ENCODE measurements around the gene KRT33A. TPM values are rescaled to one million over a fixed set of nuclear protein-coding genes. Genes with fewer than 3 reads are reported as not detected.

Gene KRT33A
- total RNA-seq, 1 donor from 2014 or later = not detected

DNA sequence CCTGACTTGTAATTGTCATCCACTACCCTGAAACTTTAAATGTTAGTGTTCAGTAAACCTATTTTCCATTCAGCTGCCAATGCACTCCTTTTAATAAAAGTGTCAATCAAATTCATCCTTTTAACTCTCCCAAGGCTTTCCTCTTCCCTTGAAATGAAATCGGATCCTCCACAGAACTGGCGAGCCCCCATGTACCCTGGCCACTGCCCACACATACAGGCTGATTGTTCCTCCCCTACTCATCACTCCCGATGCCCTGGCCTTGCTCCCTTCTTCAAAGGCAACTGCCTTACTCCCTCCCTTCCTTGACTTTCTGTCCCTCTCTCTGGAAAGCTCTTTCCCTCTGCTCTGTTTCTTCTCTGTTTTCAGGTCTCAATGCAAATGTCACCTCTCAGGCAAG, 7.6 kb downstream of the KRT33A start:
- Histone ChIP-seq H3K36me3 (no peaks in the 10 kb centered on the region), H3K4me1 (peaks cover 25% of the 10 kb centered on the region), H3K27ac (no peak overlapping the region), H3K4me3 (no peak overlapping the region), H3K27me3 (ENCODE audit: low read depth) (no peaks in the 10 kb centered on the region), H3K9me3 (no peaks in the 10 kb centered on the region)
- intact Hi-C loops (cut with DNase I) = no loop called here
- ATAC-seq (no peak), DNase-seq (no peak)
- TF ChIP-seq, protein P1, sequence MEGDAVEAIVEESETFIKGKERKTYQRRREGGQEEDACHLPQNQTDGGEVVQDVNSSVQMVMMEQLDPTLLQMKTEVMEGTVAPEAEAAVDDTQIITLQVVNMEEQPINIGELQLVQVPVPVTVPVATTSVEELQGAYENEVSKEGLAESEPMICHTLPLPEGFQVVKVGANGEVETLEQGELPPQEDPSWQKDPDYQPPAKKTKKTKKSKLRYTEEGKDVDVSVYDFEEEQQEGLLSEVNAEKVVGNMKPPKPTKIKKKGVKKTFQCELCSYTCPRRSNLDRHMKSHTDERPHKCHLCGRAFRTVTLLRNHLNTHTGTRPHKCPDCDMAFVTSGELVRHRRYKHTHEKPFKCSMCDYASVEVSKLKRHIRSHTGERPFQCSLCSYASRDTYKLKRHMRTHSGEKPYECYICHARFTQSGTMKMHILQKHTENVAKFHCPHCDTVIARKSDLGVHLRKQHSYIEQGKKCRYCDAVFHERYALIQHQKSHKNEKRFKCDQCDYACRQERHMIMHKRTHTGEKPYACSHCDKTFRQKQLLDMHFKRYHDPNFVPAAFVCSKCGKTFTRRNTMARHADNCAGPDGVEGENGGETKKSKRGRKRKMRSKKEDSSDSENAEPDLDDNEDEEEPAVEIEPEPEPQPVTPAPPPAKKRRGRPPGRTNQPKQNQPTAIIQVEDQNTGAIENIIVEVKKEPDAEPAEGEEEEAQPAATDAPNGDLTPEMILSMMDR (IDR thresholded peaks at IDR 0.05) = no peak

DNA sequence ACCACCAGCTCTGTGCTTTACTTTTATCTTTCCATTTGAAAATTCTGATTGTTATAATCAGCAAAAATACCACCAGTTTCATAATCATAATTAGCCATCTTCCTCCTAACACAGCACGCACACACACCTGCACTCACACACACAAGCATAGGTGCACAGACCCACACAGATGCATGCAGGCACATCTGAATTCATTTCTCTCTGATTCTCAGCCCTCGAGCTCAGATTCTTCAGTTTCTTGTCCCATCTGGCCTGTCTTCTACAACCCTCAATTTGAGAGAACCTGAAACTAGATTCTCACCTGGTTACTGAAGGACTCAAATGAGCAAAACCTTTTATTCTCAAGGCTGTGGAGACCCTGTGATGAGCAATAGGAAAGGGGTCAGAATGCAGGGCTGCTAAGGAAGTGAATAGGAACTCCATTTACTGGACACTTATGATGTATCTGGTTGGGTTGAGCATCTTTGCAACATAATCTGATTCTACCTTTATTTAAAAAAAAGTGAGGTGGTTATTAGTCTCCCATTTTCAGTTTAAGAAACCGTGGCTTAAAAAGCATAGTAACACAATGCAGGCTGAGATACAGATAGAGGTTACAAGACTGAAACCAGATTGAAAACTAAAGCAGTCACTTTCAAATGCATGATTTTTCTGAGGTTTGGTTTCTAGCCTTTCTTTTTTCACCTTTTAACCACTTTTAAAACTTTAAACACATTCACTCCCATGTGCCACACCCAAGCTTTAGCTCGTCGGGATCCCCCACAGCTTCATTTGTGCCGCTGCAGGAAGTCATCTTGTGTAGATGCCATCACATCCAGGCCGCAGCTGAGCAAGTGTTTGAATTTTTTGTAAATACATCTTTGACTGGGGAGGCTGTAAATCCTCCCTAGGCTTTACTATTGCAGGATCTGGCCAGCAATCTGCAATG, 9.4 kb downstream of the KRT33A start:
- Histone ChIP-seq H3K27me3 (ENCODE audit: low read depth) (no peaks in the 10 kb centered on the region), H3K27ac (no peak overlapping the region), H3K36me3 (no peaks in the 10 kb centered on the region), H3K4me1 (peaks cover 25% of the 10 kb centered on the region), H3K4me3 (no peak overlapping the region), H3K9me3 (no peaks in the 10 kb centered on the region)
- no peak for DNase-seq
- TF ChIP-seq, protein P1 (IDR thresholded peaks at IDR 0.05) = no peak
- intact Hi-C loops (cut with DNase I) = no loop called here
- ATAC-seq = no peak

DNA sequence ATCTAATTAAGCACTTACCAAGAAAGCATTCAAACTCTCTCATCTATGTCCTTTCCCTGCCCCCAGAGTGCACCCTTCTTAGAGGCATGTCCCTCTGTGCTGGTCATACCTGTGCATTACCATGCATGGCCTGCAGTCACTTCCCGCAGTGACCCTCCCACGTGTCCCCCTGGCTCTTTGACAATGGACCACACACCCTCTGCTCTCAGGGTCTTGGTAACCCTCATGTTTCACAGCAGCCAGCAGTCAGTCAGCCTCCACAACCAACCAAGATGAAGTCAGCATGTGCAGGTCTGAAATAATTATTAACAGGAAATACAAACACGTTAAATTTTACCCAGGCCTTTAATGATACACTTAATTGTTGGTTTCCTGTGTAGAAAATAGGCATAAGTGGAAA, 10.1 kb downstream of the KRT33A start:
- H3K27ac ChIP-seq = no peak overlapping the region
- no peaks in the 10 kb centered on the region for H3K36me3 ChIP-seq
- H3K4me3 ChIP-seq = no peak overlapping the region
- H3K27me3 ChIP-seq (ENCODE audit: low read depth) = no peaks in the 10 kb centered on the region
- ATAC-seq (peak in 1 of 2 donors; percentile 51), DNase-seq (no peak)
- intact Hi-C loops (cut with DNase I) = no loop called here
- TF ChIP-seq, protein P1 (IDR thresholded peaks at IDR 0.05) = no peak
- H3K9me3 ChIP-seq = no peaks in the 10 kb centered on the region
- peaks cover 25% of the 10 kb centered on the region for H3K4me1 ChIP-seq

DNA sequence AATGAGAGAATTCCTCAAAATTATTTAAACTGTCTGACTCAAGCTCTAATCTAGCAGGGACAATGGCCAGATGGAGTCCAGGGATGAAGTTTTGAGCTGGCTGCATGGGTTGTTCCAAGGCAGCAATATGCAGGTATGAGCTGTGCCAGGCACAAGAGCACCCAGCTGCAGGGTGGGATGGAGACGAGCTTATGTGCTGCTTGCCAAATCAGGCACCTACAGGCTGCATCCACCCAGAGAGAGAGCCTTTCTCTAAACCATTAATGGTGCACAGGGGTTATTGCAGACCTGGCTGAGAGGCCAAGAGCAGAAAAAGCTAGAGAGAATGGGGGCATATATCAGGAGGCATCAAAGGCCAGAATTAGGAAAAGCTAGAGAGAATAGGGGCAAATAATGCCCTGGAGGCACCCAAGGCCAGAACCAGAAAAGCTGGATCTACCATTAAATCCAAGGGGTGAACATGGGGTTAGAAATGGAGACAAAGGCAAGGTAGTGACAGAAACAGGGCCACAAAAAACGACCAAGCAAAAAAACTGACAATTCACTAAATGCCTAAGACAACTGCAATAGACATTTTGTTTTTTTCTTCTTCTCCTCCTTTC, 11.0 kb downstream of the KRT33A start:
- intact Hi-C loops (cut with DNase I) = no loop called here
- ATAC-seq (no peak), DNase-seq (no peak)
- H3K27me3 ChIP-seq (ENCODE audit: low read depth) = no peaks in the 10 kb centered on the region
- no peak overlapping the region for H3K4me3 ChIP-seq
- TF ChIP-seq, protein P1 (IDR thresholded peaks at IDR 0.05) = no peak
- H3K36me3 ChIP-seq = no peaks in the 10 kb centered on the region
- H3K4me1 ChIP-seq = peaks cover 25% of the 10 kb centered on the region
- peak overlapping the region; percentile 61 for H3K27ac ChIP-seq
- no peaks in the 10 kb centered on the region for H3K9me3 ChIP-seq

DNA sequence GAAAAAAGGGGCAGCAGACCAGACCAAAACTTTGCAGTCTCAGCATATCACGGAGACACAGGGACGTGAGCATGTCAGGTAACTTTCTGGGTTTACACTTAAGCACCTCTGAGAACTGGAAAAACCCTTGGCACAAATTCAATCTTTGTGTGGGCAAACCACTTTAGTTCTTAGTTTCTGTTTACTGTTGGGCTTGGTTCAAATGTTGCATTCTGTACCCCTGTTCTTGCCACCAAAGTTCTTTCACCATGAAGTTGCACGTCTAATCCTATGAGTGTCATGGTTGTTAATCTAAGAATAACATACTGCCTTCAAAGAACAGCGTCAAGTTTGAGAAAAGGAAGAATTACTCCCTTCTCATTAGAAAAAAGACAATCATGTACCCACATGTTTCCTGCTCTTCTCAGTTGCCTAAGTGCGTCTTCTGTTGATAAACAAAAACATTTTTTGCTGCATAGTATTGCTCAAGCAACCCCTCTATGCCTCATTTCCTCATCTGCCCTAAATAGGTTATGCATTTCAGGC, 11.6 kb downstream of the KRT33A start:
- ATAC-seq (peak; percentile 75 to 89), DNase-seq (no peak)
- H3K27me3 ChIP-seq (ENCODE audit: low read depth) = no peaks in the 10 kb centered on the region
- H3K36me3 ChIP-seq = no peaks in the 10 kb centered on the region
- intact Hi-C loops (cut with DNase I) = no loop called here
- H3K27ac ChIP-seq = peak overlapping the region; percentile 61
- H3K9me3 ChIP-seq = no peaks in the 10 kb centered on the region
- no peak overlapping the region for H3K4me3 ChIP-seq
- peaks cover 25% of the 10 kb centered on the region for H3K4me1 ChIP-seq
- TF ChIP-seq, protein P1 (IDR thresholded peaks at IDR 0.05) = no peak
